SKM-1 (cell line): ENCODE results near the gene ACOT4.
"Not testable (repeated sequence)": the region's sequence is repeated elsewhere in the genome, so short reads cannot be mapped to it uniquely, and the experiment has no call there.

Source experiments
- DNase-seq: peaks from one replicate; lab custom pipeline; 2025; ENCODE audit not compliant: unreplicated experiment; lab: John Stamatoyannopoulos, UW

The ACOT4 gene

GRCh38 chr14:73576391-73576790, 15.3 kb upstream of the ACOT4 start:
- DNase-seq: no peak

GRCh38 chr14:73577214-73577613, 14.5 kb upstream of the ACOT4 start:
- DNase-seq: not testable (repeated sequence)

- DNase-seq: not testable (repeated sequence)
These were observed 9.3 kb upstream of the ACOT4 start for GRCh38 chr14:73582102-73582979.

- DNase-seq: no peak
These were observed 3.0 kb upstream of the ACOT4 start for GRCh38 chr14:73588695-73589094.

- no peak for DNase-seq
These were observed 2.6 kb upstream of the ACOT4 start for GRCh38 chr14:73589116-73589515.

- not testable (repeated sequence) for DNase-seq
These were observed 1.0 kb upstream of the ACOT4 start for GRCh38 chr14:73590673-73591004.

GRCh38 chr14:73594491-73594890, 2.8 kb downstream of the ACOT4 start:
- no peak for DNase-seq

GRCh38 chr14:73599499-73599898, 7.8 kb downstream of the ACOT4 start:
- DNase-seq: no peak

- no peak for DNase-seq
These were observed 11.3 kb downstream of the ACOT4 start for GRCh38 chr14:73602994-73603393.

- no peak for DNase-seq
These were observed 14.6 kb downstream of the ACOT4 start for GRCh38 chr14:73606271-73606670.

GRCh38 chr14:73607241-73607640, 15.6 kb downstream of the ACOT4 start:
- no peak for DNase-seq

GRCh38 chr14:73610687-73611086, 19.0 kb downstream of the ACOT4 start:
- DNase-seq: no peak

GRCh38 chr14:73612339-73613045, 20.8 kb downstream of the ACOT4 start, which contains the start of gene ACOT6:
Gene ACOT6 (plus strand): TSS chr14:73612517. CDS start chr14:73612572, 55 bp downstream.
- DNase-seq: no peak

GRCh38 chr14:73613046-73613383, 21.3 kb downstream of the ACOT4 start:
- no peak for DNase-seq

- no peak for DNase-seq
These were observed 21.8 kb downstream of the ACOT4 start for GRCh38 chr14:73613419-73613963.

GRCh38 chr14:73616831-73617230, 25.2 kb downstream of the ACOT4 start:
- no peak for DNase-seq

- no peak for DNase-seq
These were observed 27.9 kb downstream of the ACOT4 start for GRCh38 chr14:73619524-73619923.

- DNase-seq: no peak
These were observed 28.6 kb downstream of the ACOT4 start for GRCh38 chr14:73620268-73620667.

- DNase-seq: no peak
These were observed 31.9 kb downstream of the ACOT4 start for GRCh38 chr14:73623504-73624054.

- no peak for DNase-seq
These were observed 34.0 kb downstream of the ACOT4 start for GRCh38 chr14:73625706-73626105.

GRCh38 chr14:73627151-73627558, 35.5 kb downstream of the ACOT4 start:
- DNase-seq: no peak
